ENCODE results near the gene ZNHIT1.
A peak's percentile ranks its signal among the peaks of the same experiment; 100 is the strongest.

The ZNHIT1 gene

DNA sequence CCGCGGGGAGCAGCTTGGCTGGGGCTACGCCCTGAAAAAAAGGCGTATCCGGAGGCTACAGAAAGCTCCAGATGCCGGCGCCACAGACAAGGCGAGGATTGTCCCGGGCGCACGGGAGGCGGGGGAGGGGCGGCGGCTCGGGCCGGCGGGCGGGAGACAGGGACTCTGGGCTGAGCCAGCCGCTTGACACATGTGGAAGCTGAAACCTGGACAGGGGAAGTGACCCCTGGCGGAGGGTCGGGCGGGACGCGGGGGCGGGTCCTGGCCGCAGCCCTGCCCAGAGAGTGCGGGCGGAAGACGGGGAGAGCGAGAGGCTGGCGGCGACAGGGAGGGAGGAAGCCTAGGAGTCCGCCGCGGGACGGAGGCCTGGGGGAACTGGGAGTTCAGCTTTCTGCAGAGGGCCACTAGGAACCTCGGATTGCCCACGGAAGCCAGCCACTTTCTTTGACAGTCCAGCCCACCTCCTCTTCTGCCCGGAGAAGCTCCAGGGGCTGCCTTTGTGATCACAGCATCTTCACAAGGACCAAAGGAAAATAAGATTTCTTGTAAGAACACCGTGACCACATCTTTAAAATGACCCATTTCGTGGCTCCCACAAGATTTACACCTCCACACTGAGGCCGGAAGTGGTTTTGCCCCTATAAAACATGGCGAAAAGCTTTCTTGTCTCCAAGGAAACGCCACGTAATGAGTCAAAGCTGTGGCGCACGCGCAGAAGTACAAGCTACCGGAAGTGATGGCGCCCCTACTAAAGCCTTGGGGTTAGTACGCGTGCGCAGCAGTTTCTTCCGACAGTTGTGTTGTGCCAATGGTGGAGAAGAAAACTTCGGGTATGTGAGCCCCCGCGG, at the start of gene ZNHIT1, which contains the start of gene PLOD3:
Gene ZNHIT1 (plus strand): TSS at position 778 of the 848 bp plus-strand sequence. CDS start 31 bp downstream, at position 809.
Gene PLOD3 (minus strand): TSS at position 194 of the 848 bp plus-strand sequence. CDS start 307 bp downstream, outside the sequence.
- DNase-seq (ENCODE audit: low spot score): peak; percentile 97

DNA sequence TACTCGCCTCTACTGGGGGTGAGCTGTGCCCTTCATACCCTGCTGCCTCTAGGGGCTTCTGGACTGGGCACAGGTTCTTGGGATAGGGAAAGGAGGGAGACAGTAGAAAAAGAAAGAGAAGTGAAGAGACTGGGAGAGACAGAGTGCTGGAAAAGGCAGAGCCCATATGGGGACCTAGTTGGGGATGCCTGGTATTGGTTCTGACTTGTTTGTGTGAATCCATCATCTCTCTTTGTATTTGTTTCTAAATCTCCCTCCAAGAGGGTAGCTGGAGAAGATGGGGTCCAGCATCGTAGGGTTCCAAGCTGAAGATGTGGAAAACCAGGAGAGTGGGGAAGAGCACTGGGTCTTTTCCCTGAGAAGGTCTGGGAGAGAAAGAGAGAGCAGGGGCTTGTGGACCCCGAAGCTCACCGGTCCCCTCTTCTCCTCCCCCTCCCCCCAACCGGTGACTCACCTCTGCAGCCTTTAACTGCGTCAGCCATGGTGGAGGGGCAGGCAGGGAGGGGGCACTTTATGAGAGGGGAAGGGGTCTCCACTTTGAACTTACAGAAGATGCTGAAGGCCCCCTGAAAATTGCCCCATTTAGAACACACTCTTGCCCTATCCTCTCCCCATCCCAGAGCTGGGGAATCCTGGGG, 49.4 kb upstream of the ZNHIT1 start:
- DNase-seq (ENCODE audit: low spot score): no peak

DNA sequence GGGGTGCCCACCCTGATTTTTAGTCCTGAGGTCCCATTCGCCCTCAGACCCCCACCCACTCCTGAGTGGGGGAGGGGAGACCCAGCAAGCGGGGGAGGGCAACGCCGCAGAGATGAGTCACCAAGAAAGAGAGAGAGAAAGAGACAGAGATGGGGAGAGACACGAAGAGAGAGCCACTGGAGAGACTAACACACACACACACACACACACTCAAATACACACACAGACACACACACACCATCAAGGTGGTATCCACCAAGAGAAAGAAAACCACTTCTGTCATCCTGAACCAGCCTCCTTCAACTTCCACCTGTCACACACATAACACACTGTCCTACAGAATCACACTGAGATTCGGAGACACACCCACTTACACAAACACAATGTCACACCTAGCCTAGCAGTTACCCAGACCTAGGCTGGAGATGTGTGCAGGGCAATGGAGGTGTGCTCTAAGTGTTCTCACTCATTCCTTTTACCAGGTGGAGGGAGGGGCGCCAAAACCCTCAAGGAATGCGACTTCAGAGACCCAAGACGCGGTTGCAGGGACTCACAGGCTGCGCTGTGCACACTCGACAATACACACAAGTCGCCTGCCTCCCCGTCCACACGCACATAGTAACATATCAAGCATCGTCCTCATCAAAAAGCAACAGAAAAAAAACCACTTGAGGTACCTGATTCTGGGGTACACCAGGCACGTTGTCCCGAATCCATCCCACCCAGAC, 48.7 kb upstream of the ZNHIT1 start:
- no peak for DNase-seq (ENCODE audit: low spot score)

DNA sequence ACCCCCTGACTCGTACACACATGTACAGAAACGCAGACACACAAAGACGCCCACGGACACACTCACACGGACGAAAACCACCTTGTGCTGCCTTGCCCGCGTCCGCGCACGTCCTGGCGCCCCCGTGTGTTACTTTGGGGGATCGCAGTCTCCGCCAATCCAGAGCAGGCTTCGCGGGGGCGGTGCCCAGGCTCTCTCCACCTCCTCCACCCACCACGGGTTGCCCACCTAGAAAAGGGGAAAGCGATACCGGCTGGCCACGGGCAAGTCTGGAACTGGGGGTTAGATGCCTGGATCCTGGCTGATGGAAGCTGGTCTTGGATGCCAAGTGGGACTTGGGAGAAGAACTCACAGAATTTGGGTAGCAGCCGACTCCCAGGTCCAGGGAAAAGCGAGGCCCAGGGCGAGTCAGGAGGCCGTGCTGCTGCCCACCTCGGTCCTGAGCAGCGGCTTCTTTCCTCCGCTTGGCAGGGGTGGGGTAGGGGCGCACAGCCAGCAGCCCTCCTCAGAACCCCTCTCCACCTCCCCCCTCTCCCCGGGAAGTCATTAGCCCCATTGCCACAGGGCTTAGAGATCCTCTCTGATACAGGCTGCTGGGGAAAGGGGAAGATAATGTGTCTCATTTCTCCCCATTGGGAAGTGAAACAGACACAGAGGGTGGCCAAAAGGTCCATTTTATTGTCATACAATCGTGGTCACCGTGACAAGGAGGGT, 48.0 kb upstream of the ZNHIT1 start:
- peak; percentile 78 for DNase-seq (ENCODE audit: low spot score)

DNA sequence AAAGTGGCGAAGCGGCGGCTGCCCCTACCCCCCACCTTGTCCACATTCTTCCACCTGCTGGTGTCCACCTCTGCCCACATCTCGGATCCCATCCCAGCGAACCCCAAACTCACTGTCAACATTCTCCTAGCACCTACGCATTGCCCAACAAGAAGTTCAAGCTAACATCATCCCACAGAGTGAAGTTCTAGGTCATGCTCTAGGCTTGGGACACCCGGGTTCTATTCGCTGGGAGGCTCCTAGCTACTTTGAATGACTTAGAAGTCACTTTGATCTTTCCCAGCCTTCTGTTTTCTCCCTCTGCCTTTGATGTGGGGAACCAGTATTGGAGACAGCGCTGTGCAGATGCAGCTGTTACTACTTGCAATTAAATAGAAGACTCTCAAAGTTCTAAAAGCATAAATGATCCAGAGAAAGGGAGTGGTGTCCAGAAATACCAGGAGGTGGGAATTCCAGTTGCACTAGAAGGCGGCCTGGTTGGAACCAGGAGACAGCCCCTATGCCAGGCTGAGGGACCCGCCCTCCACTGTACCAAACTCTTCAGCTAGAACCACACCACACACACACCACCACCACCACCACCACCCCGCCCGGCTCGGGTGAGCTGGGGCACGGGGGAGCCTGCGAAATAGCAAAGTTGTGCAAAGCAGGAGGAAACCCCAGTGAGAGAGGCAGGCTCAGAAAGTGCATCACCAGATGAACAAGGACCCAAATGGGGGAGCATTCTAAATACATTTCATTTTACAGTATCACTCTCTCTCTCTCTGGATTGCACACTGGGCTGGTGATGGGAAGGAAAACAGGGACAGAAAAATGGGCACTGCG, 47.1 kb upstream of the ZNHIT1 start:
- DNase-seq (ENCODE audit: low spot score): no peak

DNA sequence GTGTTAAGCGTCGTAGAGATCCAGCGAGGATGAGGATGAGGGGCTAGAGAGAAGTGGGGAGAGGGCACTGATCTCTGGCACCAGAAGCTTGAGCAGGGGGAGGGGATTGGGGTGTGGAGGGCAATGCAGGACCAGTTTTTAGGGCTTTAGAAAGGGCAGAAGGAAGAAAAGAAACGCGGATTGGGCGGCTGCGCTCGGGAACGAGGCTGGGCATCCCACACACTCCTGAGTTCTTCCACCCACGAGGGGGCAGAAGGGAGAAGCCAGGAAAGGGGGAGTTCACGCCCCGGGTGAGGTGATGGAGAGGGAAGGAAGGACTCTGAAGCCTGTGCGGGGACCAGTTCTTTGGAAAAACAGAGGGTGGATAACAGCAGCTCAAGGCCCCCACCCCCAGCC, 46.5 kb upstream of the ZNHIT1 start:
- DNase-seq (ENCODE audit: low spot score): no peak

DNA sequence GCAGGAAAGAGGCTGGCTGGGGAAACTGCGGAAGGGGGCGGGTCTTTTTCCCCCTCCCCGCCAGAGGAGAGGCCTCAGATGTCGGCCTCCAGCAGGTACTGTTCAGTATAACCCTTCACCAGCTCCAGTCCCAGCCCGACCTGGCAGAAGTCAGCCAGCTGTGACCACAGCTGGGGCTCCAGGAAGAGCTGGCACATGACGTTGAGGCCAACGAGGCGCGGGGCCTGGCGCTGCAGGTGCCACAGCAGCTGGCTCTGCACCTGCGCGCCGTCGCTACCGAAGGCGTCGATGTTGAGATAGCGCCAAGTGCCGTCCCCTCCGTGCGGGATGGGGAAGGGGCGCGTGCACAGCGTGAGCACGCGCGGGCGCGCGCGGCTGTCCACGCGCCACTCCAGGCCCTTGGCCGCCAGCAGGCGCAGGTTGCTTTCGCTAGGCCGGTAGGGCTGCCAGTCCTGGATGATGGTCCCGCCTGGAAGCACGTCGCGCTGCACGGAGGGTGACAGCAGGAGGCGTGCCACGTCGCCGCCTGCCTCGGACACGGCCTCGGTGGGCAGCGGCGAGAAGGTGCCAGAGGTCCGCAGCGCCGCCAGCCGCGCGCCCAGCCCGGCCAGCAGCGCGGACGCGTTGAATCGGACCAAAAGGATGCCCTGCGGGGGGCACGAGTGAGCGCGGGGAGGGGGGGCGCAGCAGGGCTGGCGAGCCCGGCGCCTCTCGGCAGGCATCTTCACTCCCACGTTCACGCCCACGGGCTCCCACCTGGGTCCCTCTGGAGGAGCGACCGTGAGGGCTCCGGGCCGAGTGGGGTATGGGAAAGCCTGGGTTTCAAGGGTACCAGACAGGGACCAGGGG, 45.7 kb upstream of the ZNHIT1 start:
- no peak for DNase-seq (ENCODE audit: low spot score)

DNA sequence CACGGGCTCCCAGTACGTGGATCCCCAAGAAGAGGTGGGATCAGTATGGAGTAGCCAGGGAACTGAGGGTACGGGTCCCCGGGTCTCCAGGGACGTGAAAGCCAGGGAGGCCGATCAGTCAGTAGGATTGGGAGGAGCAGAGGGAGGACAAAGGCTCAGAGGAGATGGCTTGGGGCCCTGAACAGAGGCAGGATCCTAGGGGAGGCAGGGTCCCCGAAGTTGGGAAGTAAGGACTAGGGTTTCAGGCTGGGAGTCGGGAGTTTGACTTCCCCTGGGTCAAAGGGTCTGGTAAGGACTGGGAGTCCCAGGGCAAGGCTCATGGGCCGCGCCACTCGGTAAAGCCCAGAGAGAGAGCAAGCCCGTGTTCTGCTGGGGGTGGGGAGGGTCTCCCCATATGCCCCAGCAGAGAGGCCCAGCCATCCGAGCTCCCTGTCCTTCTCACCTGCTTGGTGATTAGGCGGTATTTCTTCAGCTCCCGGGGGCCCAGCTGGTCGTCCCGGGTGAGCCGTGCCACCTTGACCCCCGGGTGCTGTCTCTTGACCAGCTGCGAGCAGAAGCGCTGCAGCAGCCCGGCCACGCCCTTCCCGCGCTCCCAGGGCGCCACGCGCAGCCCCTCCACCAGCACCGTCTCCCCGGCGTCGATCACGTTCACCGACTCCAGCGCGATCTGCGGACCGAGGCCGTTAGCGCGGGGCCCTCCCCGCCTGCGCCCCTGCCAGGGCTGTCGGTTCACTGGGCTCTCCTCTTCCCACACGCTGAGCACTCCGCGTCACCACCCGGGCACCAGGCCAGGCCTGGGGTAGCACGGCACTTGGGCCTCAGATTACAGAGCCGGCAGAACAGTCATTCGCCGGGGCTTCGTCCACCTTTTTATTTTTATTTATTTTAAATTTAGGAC, 44.9 kb upstream of the ZNHIT1 start:
- no peak for DNase-seq (ENCODE audit: low spot score)

DNA sequence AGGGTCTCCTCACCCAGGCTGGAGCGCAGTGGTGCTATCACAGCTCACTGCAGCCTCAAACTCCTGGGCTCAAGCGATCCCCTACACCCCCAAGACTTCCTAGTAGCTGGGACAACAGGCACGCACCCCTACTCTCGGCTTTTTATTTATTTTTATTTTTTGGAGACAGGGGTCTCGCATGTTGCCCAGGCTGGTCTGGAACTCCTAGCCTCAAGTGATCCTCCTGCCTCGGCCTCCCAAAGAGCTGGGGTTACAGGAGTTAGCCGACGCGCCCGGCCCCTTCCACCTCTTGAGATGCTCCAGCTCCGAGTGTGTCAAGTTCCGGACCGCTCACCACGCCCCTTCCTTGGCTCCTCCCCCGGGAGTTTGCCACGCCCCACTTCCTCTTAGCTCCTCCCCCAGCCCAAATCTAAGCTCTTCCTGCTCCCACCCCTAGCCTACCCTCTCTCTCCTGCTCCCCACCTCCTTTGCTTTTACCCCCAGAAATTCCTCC, 44.2 kb upstream of the ZNHIT1 start:
- peak; percentile 78 for DNase-seq (ENCODE audit: low spot score)

DNA sequence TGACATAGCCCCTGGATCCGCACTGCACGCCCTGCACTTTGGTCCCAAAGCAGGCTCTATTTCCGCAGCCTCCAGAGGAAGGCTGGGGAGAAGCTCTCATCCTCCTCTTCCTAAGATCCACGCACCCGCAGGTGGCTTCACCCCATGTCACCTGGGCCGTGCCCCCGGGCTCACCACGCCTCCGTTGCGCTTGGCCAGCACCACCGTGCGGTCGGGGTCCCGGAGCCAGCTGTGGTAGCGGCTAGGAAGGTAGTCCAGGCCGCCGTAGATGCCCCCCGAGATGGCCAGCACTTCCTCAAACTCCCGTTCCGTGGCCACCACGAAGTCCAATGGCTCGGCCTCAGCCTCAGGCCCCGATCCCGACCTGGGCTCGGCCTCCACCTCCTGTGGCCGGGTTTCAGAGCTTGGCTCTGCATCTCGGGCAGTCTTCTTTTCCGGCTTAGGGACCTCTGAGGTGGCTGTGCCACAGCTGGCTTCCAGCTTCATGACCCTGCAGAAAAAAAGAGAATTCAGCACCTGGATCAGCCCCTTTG, 43.6 kb upstream of the ZNHIT1 start:
- no peak for DNase-seq (ENCODE audit: low spot score)

DNA sequence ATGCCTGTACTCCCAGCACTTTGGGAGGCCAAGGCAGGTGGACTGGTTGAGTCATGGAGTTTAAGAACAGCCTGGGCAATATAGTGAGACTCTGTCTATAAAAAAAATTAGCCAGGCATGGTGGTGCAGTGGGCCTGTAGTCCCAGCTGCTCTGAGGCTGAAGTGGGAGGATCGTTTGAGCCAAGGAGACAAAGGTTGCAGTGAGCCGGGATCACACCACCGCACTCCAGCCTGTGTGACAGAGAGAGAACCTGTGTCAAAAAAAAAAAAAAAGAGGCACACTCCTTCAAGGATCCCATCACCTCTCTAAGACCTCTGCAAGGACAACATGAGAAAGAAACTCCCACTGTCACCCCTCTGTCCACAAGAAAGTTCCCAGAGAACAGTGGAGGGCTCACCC, 42.3 kb upstream of the ZNHIT1 start:
- no peak for DNase-seq (ENCODE audit: low spot score)

DNA sequence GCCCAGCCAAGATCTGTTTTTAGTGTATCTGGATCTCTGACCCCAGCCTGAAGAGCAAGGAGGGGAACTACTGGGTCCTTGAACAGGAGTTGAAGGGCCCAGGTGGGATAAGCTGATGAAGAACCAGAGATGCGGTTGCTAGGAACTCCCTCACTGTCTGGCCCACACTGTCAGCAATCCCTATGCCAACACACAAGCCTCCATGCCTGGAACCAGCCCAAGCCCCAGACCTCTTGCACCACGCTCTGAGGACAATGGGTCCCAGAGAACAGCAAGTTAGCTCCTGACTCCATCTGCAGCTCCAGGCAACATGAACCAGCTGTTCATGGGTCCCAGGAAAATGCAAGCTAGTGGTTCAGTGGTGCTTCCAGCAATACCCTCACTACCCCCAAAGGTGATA, 40.3 kb upstream of the ZNHIT1 start:
- no peak for DNase-seq (ENCODE audit: low spot score)

DNA sequence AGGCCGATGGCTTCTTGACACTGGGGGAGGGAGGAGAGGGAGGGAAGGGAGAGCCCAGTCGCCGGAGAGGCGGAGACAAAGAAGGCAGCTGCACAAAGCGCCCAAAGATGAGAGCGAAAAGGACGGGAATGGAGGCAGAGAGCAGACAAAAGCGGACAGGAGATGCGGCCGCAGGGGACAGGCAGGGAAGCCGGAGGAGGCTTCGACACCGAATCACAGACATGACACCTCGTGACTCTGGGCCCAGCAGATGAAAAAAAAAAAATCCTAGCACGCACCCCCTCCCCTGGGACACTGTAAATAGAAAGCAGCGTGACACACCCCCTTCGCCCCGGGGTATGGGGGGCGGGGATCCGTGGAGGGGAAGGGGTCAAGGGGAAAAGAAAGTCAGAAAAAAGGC, 38.8 kb upstream of the ZNHIT1 start:
- no peak for DNase-seq (ENCODE audit: low spot score)

DNA sequence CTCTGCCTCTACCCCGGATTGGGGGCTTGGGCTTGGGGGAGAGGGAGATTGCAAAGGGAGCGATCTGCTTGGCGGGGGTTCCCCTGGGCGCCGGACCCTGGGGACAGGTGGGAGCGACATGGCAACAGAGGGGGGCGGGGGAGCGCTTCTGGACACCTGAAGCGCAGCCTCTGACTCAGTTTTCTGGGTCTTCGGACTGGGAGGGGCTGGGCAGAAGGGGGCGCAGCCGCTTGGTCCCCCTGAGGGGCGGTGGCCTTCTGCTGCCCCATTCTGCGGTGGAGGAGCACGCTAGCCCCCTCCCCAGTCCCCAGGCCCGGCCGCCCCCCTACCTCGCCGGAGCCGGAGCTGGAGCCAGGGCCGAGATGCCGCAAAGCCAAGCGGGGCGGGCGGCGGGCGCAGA, 38.3 kb upstream of the ZNHIT1 start:
- DNase-seq (ENCODE audit: low spot score): no peak

DNA sequence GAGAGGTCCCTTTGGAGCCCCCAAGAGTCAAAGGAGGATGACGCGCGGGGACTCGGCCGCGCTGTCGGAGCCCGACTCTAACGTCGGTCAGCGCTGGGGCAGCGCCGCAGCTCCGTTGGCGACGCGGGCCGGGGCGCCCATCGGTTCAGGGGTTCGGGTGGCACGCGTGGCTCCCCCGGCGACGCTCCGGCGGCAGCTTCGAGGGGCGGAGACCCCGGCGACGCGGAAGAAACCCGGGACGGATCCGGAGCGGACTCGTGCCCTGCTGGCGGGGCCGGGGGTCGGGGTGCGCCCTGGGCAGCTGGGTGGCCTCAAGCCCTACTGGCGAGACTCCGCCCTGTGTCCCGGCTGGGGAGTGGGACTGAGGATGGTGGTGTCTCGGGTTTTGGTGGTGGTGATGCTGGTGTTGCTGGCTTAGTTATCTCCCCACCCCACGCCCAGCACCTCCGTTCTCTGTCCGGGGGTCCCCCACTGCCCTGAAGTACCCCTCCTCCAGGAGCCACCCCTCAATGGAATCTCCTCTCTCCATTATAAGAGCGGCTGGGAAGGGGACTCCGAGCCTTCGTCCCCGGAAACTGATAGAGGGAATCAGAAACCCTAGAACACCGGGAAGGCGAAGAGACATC, 37.7 kb upstream of the ZNHIT1 start, which contains the start of gene NAT16:
Gene NAT16 (minus strand): TSS at position 164 of the 626 bp plus-strand sequence. CDS start 5,486 bp downstream, outside the sequence.
- DNase-seq (ENCODE audit: low spot score): no peak

DNA sequence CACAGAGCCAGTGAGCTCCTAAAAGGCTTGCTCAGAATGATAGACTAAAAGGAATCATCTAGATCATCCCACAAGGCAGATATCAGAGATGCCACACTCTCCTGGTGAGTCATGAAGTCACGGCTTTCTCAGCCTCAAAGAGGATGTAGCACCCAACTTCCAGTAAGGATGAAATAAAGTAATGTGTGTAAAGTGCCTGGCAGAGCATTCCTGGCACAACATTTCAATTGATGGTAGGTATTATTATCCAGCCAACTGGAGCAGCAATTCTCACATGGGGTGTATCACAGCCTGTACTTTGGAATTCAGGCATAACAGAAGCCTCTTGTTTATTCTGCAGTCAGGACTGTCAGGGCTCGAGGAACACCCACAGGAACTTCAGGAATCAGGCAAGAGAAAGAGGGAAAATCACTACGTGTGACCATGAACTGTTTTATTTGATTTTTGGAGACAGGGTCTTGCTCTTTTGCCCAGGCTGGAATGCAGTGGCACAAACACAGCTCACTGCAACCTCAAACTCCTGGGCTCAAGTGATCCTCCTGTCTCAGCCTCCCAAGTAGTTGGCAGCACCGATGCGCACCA, 32.6 kb upstream of the ZNHIT1 start:
- DNase-seq (ENCODE audit: low spot score): no peak

DNA sequence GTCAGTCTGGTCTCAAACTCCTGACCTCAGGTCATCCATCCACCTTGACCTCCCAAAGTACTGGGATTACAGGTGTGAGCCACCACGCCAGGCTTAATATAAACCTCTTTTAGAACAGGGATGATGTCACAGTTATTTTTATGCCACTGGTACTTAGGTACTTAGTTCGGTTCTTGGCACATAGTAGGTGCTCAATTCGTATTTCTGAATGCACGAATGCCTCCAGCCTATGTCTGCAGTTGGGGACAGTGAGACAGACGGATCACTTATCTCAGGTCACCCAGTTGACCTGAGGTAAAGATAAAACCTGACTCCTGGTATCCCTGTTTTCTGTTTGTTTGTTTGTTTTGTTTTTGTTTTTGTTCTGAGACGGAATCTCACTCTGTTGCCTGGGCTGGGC, 31.8 kb upstream of the ZNHIT1 start:
- DNase-seq (ENCODE audit: low spot score): no peak

Data from activated CD4-positive, alpha-beta T cell treated with anti-CD3 and anti-CD28 coated beads, Interleukin-2, Interleukin-4, amounts not matched to agents 100 ng/mL and 50 ng/mL, durations not matched to agents 16 hours and 8 hours (primary cell).